PC-3 (cell line): ENCODE data around the gene KLF12. TPM values are rescaled to one million over a fixed set of nuclear protein-coding genes. Genes with fewer than 3 reads are reported as not detected.

ENCODE experiments used
- ATAC-seq: fragments of 200-7000 bp; cut with Tn5 transposase; 2 replicates; pipeline ENCODE4 v1.9.1; 2020; ENCODE audit warnings: mild to moderate bottlenecking, moderate library complexity
- BruUV-seq: library from RNA; stranded (reverse); fragments of 400-500 nt; replicated peaks from 2 replicates; lab custom pipeline; 2021; lab: Mats Ljungman, UMichigan
- CTCF ChIA-PET: fragments of 300-600 bp; sonication (Branson Sonifier 250); formaldehyde crosslinking; loops from one replicate; lab custom pipeline; 2022; ENCODE audit warnings: antibody characterized with exemption; lab: Charles Lee
- POLR2A ChIA-PET: fragments of 300-600 bp; sonication (Branson Sonifier 250); formaldehyde crosslinking; loops from one replicate; lab custom pipeline; 2022; ENCODE audit warnings: antibody characterized with exemption; ENCODE audit not compliant: unreplicated experiment; lab: Charles Lee
- DNase-seq: peaks from one replicate; pipeline ENCODE4 v3.0.0-alpha.2; 2015
- H2AFZ ChIP-seq: fragments of 300-600 bp; sonication (generic); 2 replicates; pipeline ENCODE4 v1.6.0; 2016; ENCODE audit warnings: antibody characterized with exemption, low read length
- H3F3A ChIP-seq: fragments of 300-600 bp; sonication (generic); one replicate; pipeline ENCODE4 v1.6.0; 2017; ENCODE audit warnings: antibody characterized with exemption, low read length, control low read depth, mild to moderate bottlenecking; ENCODE audit not compliant: unreplicated experiment
- H3K27ac ChIP-seq: fragments of 300-600 bp; sonication (generic); 2 replicates; pipeline ENCODE4 v1.5.1; 2016; ENCODE audit warnings: mild to moderate bottlenecking, low read length
- H3K27me3 ChIP-seq: fragments of 300-600 bp; sonication (generic); 2 replicates; pipeline ENCODE4 v1.6.1; 2016; ENCODE audit warnings: low read length, mixed read lengths
- H3K36me3 ChIP-seq: fragments of 300-600 bp; sonication (generic); 2 replicates; pipeline ENCODE4 v1.6.1; 2016; ENCODE audit warnings: low read depth, mixed run types, low read length, mixed read lengths
- H3K4me1 ChIP-seq: fragments of 300-600 bp; sonication (generic); 2 replicates; pipeline ENCODE4 v1.5.1; 2016; ENCODE audit warnings: low read length; ENCODE audit not compliant: insufficient read depth
- H3K4me2 ChIP-seq: fragments of 300-600 bp; sonication (generic); 2 replicates; pipeline ENCODE4 v1.6.0; 2016; ENCODE audit warnings: low read length
- H3K4me3 ChIP-seq: fragments of 300-600 bp; sonication (generic); 2 replicates; pipeline ENCODE4 v1.5.1; 2016; ENCODE audit warnings: mild to moderate bottlenecking, low read length, mixed read lengths
- H3K79me2 ChIP-seq: fragments of 300-600 bp; sonication (generic); 2 replicates; pipeline ENCODE4 v1.6.1; 2017; ENCODE audit warnings: low read length, mixed read lengths
- H3K9ac ChIP-seq: fragments of 300-600 bp; sonication (generic); 2 replicates; pipeline ENCODE4 v1.6.0; 2016; ENCODE audit warnings: mild to moderate bottlenecking, low read length
- H3K9me2 ChIP-seq: fragments of 300-600 bp; sonication (generic); replicated peaks from 2 replicates; pipeline ENCODE4 v1.6.1; 2016; ENCODE audit warnings: mixed run types, low read length, mixed read lengths
- H3K9me3 ChIP-seq: fragments of 300-600 bp; sonication (generic); 2 replicates; pipeline ENCODE4 v1.6.1; 2016; ENCODE audit warnings: low read length, mixed read lengths
- H4K20me1 ChIP-seq: fragments of 300-600 bp; sonication (generic); 2 replicates; pipeline ENCODE4 v1.6.1; 2016; ENCODE audit warnings: low read length, mixed read lengths
- EZH2 ChIP-seq: fragments of 300-600 bp; sonication (generic); IDR thresholded peaks from one replicate; pipeline ENCODE4 v1.6.1; 2017; ENCODE audit warnings: antibody characterized with exemption, mild to moderate bottlenecking, low read length; ENCODE audit not compliant: unreplicated experiment
- EZH2phosphoT487 ChIP-seq: fragments of 300-600 bp; sonication (generic); IDR thresholded peaks from 2 replicates; pipeline ENCODE4 v1.6.1; 2018; ENCODE audit warnings: mild to moderate bottlenecking, antibody characterized with exemption, low read length, borderline replicate concordance
- intact Hi-C: fragments of 100-400 bp; cut with micrococcal nuclease; formaldehyde crosslinking; loops from 2 replicates; pipeline ENCODE4 v1.9.0; 2023
- total RNA-seq: library from RNA; depleted of rRNA; stranded (reverse); fragments of >200 nt; gene quantifications from 2 replicates; pipeline ENCODE4 v1.2.3, GENCODE V29; 2014
- TF ChIP-seq, protein P1 (sequence below): fragments of 300-600 bp; sonication (generic); conservative IDR thresholded peaks from 2 replicates; pipeline ENCODE4 v1.5.1; 2017; ENCODE audit warnings: antibody characterized with exemption, low read depth, mild to moderate bottlenecking, low read length

KLF12 gene
- total RNA-seq, 1 experiment from 2014 or later: 6.4 TPM

DNA sequence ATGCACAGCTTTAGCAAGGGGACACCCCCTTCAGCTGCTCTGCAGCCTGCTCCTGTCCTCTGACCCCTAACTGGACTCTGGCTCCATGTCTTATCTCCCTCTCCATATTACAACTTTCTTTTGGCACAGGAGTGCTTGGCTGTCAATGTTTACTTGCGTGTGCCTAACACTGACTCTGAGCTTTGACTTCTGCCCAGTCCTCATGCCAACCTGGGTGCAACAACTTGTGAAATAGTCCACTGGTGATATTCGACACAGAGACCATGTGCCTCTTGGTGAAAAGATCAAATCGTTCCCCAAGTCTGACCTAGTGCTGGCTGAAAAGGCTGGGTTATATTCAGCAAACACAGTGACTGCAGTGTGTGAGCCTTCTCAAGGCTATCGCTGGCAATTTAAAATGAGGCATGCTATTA, 34.1 kb upstream of the KLF12 start:
- TF ChIP-seq EZH2phosphoT487 (no peak), EZH2 (no peak)
- TF ChIP-seq, protein P1, sequence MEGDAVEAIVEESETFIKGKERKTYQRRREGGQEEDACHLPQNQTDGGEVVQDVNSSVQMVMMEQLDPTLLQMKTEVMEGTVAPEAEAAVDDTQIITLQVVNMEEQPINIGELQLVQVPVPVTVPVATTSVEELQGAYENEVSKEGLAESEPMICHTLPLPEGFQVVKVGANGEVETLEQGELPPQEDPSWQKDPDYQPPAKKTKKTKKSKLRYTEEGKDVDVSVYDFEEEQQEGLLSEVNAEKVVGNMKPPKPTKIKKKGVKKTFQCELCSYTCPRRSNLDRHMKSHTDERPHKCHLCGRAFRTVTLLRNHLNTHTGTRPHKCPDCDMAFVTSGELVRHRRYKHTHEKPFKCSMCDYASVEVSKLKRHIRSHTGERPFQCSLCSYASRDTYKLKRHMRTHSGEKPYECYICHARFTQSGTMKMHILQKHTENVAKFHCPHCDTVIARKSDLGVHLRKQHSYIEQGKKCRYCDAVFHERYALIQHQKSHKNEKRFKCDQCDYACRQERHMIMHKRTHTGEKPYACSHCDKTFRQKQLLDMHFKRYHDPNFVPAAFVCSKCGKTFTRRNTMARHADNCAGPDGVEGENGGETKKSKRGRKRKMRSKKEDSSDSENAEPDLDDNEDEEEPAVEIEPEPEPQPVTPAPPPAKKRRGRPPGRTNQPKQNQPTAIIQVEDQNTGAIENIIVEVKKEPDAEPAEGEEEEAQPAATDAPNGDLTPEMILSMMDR: no peak
- H4K20me1 ChIP-seq: no peaks in the 10 kb centered on the region
- no peaks in the 10 kb centered on the region for H3K4me1 ChIP-seq
- POLR2A ChIA-PET: no interaction called here
- H3K9ac ChIP-seq: no peak overlapping the region
- no peak for DNase-seq
- H3K9me3 ChIP-seq: no peaks in the 10 kb centered on the region
- no peaks in the 10 kb centered on the region for H3K27me3 ChIP-seq
- no peaks in the 10 kb centered on the region for H3K79me2 ChIP-seq
- no peak overlapping the region for H2AFZ ChIP-seq
- no peaks in the 10 kb centered on the region for H3K36me3 ChIP-seq
- H3K4me3 ChIP-seq: no peak overlapping the region
- CTCF ChIA-PET: no interaction called here
- ATAC-seq: no peak
- no peaks in the 10 kb centered on the region for H3F3A ChIP-seq
- H3K9me2 ChIP-seq: no peaks in the 10 kb centered on the region
- H3K4me2 ChIP-seq: no peak overlapping the region
- BruUV-seq: no TSS peak
- intact Hi-C loops: no loop called here
- H3K27ac ChIP-seq: no peak overlapping the region

- no peaks in the 10 kb centered on the region for H3K27me3 ChIP-seq
- intact Hi-C loops: no loop called here
- ATAC-seq (no peak), DNase-seq (no peak)
- H3K4me1 ChIP-seq: no peaks in the 10 kb centered on the region
- no peak overlapping the region for H3K27ac ChIP-seq
- H3K9me3 ChIP-seq: no peaks in the 10 kb centered on the region
- H3K4me3 ChIP-seq: no peak overlapping the region
- no peak overlapping the region for H3K4me2 ChIP-seq
- H3K79me2 ChIP-seq: no peaks in the 10 kb centered on the region
- BruUV-seq: no TSS peak
- H3F3A ChIP-seq: no peaks in the 10 kb centered on the region
- ChIA-PET POLR2A (no interaction called here), CTCF (no interaction called here)
- no peaks in the 10 kb centered on the region for H3K9me2 ChIP-seq
- H3K36me3 ChIP-seq: no peaks in the 10 kb centered on the region
- no peak overlapping the region for H2AFZ ChIP-seq
- no peaks in the 10 kb centered on the region for H4K20me1 ChIP-seq
- H3K9ac ChIP-seq: no peak overlapping the region
- TF ChIP-seq EZH2 (no peak), EZH2phosphoT487 (no peak)
- TF ChIP-seq, protein P1: no peak
Measured at GRCh38 chr13:74166261-74167004, 32.2 kb upstream of the KLF12 start.

DNA sequence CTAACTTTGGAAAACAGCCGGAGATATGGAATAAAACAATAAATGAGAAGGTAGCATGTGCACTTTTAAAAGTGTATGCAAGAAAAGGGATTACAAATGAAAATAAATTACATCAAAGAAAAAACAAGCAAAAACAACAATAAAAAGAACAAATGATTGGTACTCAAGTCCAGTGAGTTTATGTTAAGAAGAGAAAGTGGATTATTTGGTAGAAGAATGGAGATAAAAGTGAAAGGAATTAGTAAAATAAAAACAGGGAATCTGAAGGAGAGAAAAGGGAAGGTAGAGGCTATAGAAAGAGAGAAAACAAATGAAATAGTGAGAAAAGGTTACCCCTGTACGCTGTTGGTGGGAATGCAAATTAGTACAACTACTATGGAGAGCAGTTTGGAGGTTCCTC, 28.6 kb upstream of the KLF12 start:
- BruUV-seq: no TSS peak
- ChIA-PET POLR2A (no interaction called here), CTCF (no interaction called here)
- Histone ChIP-seq H3K4me3 (no peak overlapping the region), H3K9ac (no peak overlapping the region), H2AFZ (no peak overlapping the region), H3K36me3 (no peaks in the 10 kb centered on the region), H3K79me2 (no peaks in the 10 kb centered on the region), H3K4me2 (no peak overlapping the region), H3K4me1 (no peaks in the 10 kb centered on the region), H3K27me3 (no peaks in the 10 kb centered on the region), H4K20me1 (no peaks in the 10 kb centered on the region), H3K9me3 (no peaks in the 10 kb centered on the region), H3K27ac (no peak overlapping the region), H3F3A (no peaks in the 10 kb centered on the region), H3K9me2 (no peaks in the 10 kb centered on the region)
- TF ChIP-seq, protein P1: no peak
- TF ChIP-seq EZH2 (no peak), EZH2phosphoT487 (no peak)
- ATAC-seq: no peak
- DNase-seq: no peak
- intact Hi-C loops: no loop called here
